Astrocyte (in vitro differentiated cells and primary cell): ENCODE results near the gene BRI3.

ENCODE experiments used
- EZH2 ChIP-seq: IDR thresholded peaks from 2 replicates; pipeline ENCODE4 v1.6.1; 2012; ENCODE audit warnings: mild to moderate bottlenecking, low read length, inconsistent platforms; ENCODE audit not compliant: insufficient read depth
- TF ChIP-seq, protein P1 (sequence below): IDR thresholded peaks from 2 replicates; pipeline ENCODE4 v1.5.1; 2011; ENCODE audit warnings: low read depth, mild to moderate bottlenecking, inconsistent platforms, low read length, moderate library complexity; ENCODE audit not compliant: insufficient read depth

DNA sequence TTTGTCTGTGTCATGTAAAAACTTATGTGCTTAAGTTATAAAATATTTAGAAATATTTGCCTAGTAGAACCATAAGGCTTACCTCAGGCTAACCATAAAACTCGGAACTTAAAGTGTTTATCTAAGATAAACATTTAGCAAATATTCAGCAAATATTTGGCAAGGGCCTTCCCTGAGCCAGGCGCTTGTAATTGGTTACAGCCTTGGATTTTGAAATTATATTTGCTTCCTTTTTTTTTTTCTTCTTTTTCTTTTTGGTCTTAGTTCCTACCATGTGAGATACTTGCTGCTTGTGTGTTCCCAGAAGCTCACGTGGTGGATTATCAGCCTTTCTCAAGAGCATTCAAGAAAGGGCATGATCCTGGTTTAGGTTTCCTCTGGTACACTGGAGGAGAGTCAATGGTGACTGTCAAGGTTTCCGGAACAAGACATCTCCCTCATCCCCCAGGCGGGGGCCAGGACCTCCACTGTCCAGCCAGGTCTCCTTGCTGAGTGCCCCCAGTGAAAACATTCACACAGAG, 5.2 kb upstream of the BRI3 start:
- TF ChIP-seq, protein P1, sequence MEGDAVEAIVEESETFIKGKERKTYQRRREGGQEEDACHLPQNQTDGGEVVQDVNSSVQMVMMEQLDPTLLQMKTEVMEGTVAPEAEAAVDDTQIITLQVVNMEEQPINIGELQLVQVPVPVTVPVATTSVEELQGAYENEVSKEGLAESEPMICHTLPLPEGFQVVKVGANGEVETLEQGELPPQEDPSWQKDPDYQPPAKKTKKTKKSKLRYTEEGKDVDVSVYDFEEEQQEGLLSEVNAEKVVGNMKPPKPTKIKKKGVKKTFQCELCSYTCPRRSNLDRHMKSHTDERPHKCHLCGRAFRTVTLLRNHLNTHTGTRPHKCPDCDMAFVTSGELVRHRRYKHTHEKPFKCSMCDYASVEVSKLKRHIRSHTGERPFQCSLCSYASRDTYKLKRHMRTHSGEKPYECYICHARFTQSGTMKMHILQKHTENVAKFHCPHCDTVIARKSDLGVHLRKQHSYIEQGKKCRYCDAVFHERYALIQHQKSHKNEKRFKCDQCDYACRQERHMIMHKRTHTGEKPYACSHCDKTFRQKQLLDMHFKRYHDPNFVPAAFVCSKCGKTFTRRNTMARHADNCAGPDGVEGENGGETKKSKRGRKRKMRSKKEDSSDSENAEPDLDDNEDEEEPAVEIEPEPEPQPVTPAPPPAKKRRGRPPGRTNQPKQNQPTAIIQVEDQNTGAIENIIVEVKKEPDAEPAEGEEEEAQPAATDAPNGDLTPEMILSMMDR: no peak
- TF ChIP-seq EZH2: no peak
